Ecto neural progenitor cell (in vitro differentiated cells): ENCODE data around the gene LIPC.

ENCODE experiments used
- DNase-seq: peaks from one replicate; pipeline ENCODE4 v3.0.0-alpha.2; 2018; ENCODE audit warnings: low spot score

The LIPC gene

GRCh38 chr15:58406811-58407210 is 25.0 kb upstream of the LIPC start:
- DNase-seq = no peak

GRCh38 chr15:58407236-58407775 is 24.5 kb upstream of the LIPC start:
- DNase-seq = no peak

GRCh38 chr15:58407778-58408177 is 24.0 kb upstream of the LIPC start:
- DNase-seq = no peak

- no peak for DNase-seq
Measured at GRCh38 chr15:58409861-58410260, 21.9 kb upstream of the LIPC start.

GRCh38 chr15:58410353-58410752 is 21.4 kb upstream of the LIPC start:
- DNase-seq = no peak

GRCh38 chr15:58413253-58413652 is 18.5 kb upstream of the LIPC start:
- no peak for DNase-seq

GRCh38 chr15:58415636-58416035 is 16.2 kb upstream of the LIPC start:
- no peak for DNase-seq

GRCh38 chr15:58416963-58417362 is 14.8 kb upstream of the LIPC start:
- no peak for DNase-seq

- DNase-seq = no peak
Measured at GRCh38 chr15:58418135-58418534, 13.7 kb upstream of the LIPC start.

GRCh38 chr15:58419803-58420524 is 11.8 kb upstream of the LIPC start:
- no peak for DNase-seq

- no peak for DNase-seq
Measured at GRCh38 chr15:58420579-58421043, 11.2 kb upstream of the LIPC start.

GRCh38 chr15:58423205-58423604 is 8.6 kb upstream of the LIPC start:
- no peak for DNase-seq

- DNase-seq = no peak
Measured at GRCh38 chr15:58423831-58424608, 7.8 kb upstream of the LIPC start.

GRCh38 chr15:58424722-58425121 is 7.1 kb upstream of the LIPC start:
- DNase-seq = no peak

GRCh38 chr15:58425185-58425584 is 6.6 kb upstream of the LIPC start:
- no peak for DNase-seq

- DNase-seq = no peak
Measured at GRCh38 chr15:58425834-58426233, 6.0 kb upstream of the LIPC start.

- no peak for DNase-seq
Measured at GRCh38 chr15:58426501-58426900, 5.3 kb upstream of the LIPC start.

- DNase-seq = no peak
Measured at GRCh38 chr15:58427987-58428386, 3.8 kb upstream of the LIPC start.

GRCh38 chr15:58430224-58430787 is 1.5 kb upstream of the LIPC start:
- DNase-seq = no peak

- DNase-seq = no peak
Measured at GRCh38 chr15:58432401-58432800, 610 bp downstream of the LIPC start.

- no peak for DNase-seq
Measured at GRCh38 chr15:58433597-58434333, 2.0 kb downstream of the LIPC start.

GRCh38 chr15:58434334-58434875 is 2.6 kb downstream of the LIPC start:
- DNase-seq = no peak
